Neural crest cell (in vitro differentiated cells): Measurements from ENCODE around the gene PARM1. TPM values are rescaled to one million over a fixed set of nuclear protein-coding genes. Genes with fewer than 3 reads are reported as not detected.

Experiments
- DNase-seq: peaks from one replicate; pipeline ENCODE4 v3.0.0; 2021; ENCODE audit warnings: low read depth, mixed read lengths, low spot score
- H3K27ac Mint-ChIP-seq: one replicate; pipeline ENCODE4 v1.8.0; 2021; ENCODE audit warnings: mild to moderate bottlenecking, mixed read lengths; ENCODE audit not compliant: unreplicated experiment
- H3K27me3 Mint-ChIP-seq: 2 replicates; pipeline ENCODE4 v1.8.0; 2021; ENCODE audit warnings: low read depth, mild to moderate bottlenecking, mixed read lengths
- H3K36me3 Mint-ChIP-seq: 2 replicates; pipeline ENCODE4 v1.8.0; 2021; ENCODE audit warnings: low read depth, mild to moderate bottlenecking, mixed read lengths
- H3K4me1 Mint-ChIP-seq: 2 replicates; pipeline ENCODE4 v1.8.0; 2021; ENCODE audit warnings: mixed read lengths
- H3K4me3 Mint-ChIP-seq: one replicate; pipeline ENCODE4 v1.8.0; 2021; ENCODE audit warnings: mild to moderate bottlenecking, mixed read lengths
- H3K9me3 Mint-ChIP-seq: 2 replicates; pipeline ENCODE4 v1.8.0; 2021; ENCODE audit warnings: mixed read lengths
- CTCF ChIP-seq: fragments of 200-600 bp; sonication (generic); conservative IDR thresholded peaks from 2 replicates; pipeline ENCODE4 v1.5.0; 2021; ENCODE audit warnings: antibody characterized with exemption, mild to moderate bottlenecking
- total RNA-seq: library from RNA; stranded (reverse); gene quantifications from 2 replicates; pipeline ENCODE4 v1.2.1, GENCODE V29; 2021

The PARM1 gene
- total RNA-seq, 1 donor from 2014 or later: 0.96 TPM

GRCh38 chr4:74970577-74970976, 37.7 kb downstream of the PARM1 start:
- Mint-ChIP-seq H3K36me3 (no peaks in the 10 kb centered on the region), H3K27me3 (no peaks in the 10 kb centered on the region), H3K9me3 (no peaks in the 10 kb centered on the region), H3K27ac (no peak overlapping the region), H3K4me3 (no peak overlapping the region), H3K4me1 (no peaks in the 10 kb centered on the region)
- TF ChIP-seq CTCF: no peak
- no peak for DNase-seq

- Mint-ChIP-seq H3K9me3 (no peaks in the 10 kb centered on the region), H3K4me1 (no peaks in the 10 kb centered on the region), H3K27me3 (no peaks in the 10 kb centered on the region), H3K27ac (no peak overlapping the region), H3K36me3 (no peaks in the 10 kb centered on the region), H3K4me3 (no peak overlapping the region)
- no peak for TF ChIP-seq CTCF
- DNase-seq: no peak
Measured at GRCh38 chr4:74971862-74972261, 38.9 kb downstream of the PARM1 start.

- TF ChIP-seq CTCF: no peak
- Mint-ChIP-seq H3K27me3 (no peaks in the 10 kb centered on the region), H3K36me3 (peaks cover 9% of the 10 kb centered on the region), H3K4me3 (no peak overlapping the region), H3K27ac (no peak overlapping the region), H3K4me1 (no peaks in the 10 kb centered on the region), H3K9me3 (peaks cover 5% of the 10 kb centered on the region)
- no peak for DNase-seq
Measured at GRCh38 chr4:74975082-74975481, 42.2 kb downstream of the PARM1 start.

- Mint-ChIP-seq H3K4me1 (no peaks in the 10 kb centered on the region), H3K27ac (no peak overlapping the region), H3K4me3 (no peak overlapping the region), H3K36me3 (peaks cover 10% of the 10 kb centered on the region), H3K9me3 (peaks cover 5% of the 10 kb centered on the region), H3K27me3 (no peaks in the 10 kb centered on the region)
- no peak for TF ChIP-seq CTCF
- no peak for DNase-seq
Measured at GRCh38 chr4:74975848-74976824, 43.2 kb downstream of the PARM1 start.

GRCh38 chr4:74982546-74983252, 49.8 kb downstream of the PARM1 start:
- H3K27ac Mint-ChIP-seq: no peak overlapping the region
- DNase-seq: no peak
- H3K4me3 Mint-ChIP-seq: no peak overlapping the region
- H3K27me3 Mint-ChIP-seq: peaks cover 2% of the 10 kb centered on the region
- no peak for TF ChIP-seq CTCF
- no peaks in the 10 kb centered on the region for H3K4me1 Mint-ChIP-seq
- H3K36me3 Mint-ChIP-seq: peaks cover 10% of the 10 kb centered on the region
- peaks cover 5% of the 10 kb centered on the region for H3K9me3 Mint-ChIP-seq
